H9 (cell line): ENCODE results near the gene TPD52L1. TPM values are rescaled to one million over a fixed set of nuclear protein-coding genes. Genes with fewer than 3 reads are reported as not detected.

Experiments used
- DNase-seq: peaks from one replicate; pipeline ENCODE4 v3.0.0-alpha.2; 2017
- H2AFZ ChIP-seq: one replicate; pipeline ENCODE4 v1.6.1; 2013; ENCODE audit warnings: mild to moderate bottlenecking, low read length, control low read depth, moderate library complexity
- H2AK5ac ChIP-seq: 2 replicates; pipeline ENCODE4 v1.6.1; 2013; ENCODE audit warnings: low read length, control low read depth, mixed read lengths; ENCODE audit not compliant: insufficient read length
- H2BK120ac ChIP-seq: one replicate; pipeline ENCODE4 v1.6.1; 2013; ENCODE audit warnings: low read depth, mild to moderate bottlenecking, low read length, control low read depth, inconsistent platforms; ENCODE audit not compliant: poor library complexity, severe bottlenecking
- H2BK12ac ChIP-seq: 2 replicates; pipeline ENCODE4 v1.6.1; 2013; ENCODE audit warnings: low read length, control low read depth, mixed read lengths, low read depth; ENCODE audit not compliant: insufficient read length
- H2BK15ac ChIP-seq: 2 replicates; pipeline ENCODE4 v1.6.1; 2013; ENCODE audit warnings: low read depth, low read length, control low read depth
- H2BK20ac ChIP-seq: one replicate; pipeline ENCODE4 v1.6.1; 2013; ENCODE audit warnings: low read depth, mild to moderate bottlenecking, low read length, control low read depth, inconsistent platforms; ENCODE audit not compliant: poor library complexity, severe bottlenecking
- H2BK5ac ChIP-seq: 2 replicates; pipeline ENCODE4 v1.6.1; 2013; ENCODE audit warnings: low read length, control low read depth, mixed read lengths; ENCODE audit not compliant: insufficient read length
- H3K14ac ChIP-seq: 2 replicates; pipeline ENCODE4 v1.6.1; 2013; ENCODE audit warnings: low read length, control low read depth; ENCODE audit not compliant: insufficient read depth
- H3K18ac ChIP-seq: 2 replicates; pipeline ENCODE4 v1.6.1; 2013; ENCODE audit warnings: low read depth, mild to moderate bottlenecking, mixed read lengths, low read length, control low read depth; ENCODE audit not compliant: insufficient read length
- H3K23ac ChIP-seq: 2 replicates; pipeline ENCODE4 v1.6.1; 2013; ENCODE audit warnings: low read length, control low read depth, mixed read lengths, low read depth; ENCODE audit not compliant: insufficient read length
- H3K23me2 ChIP-seq: 2 replicates; pipeline ENCODE4 v1.6.1; 2013; ENCODE audit warnings: low read depth, mild to moderate bottlenecking, mixed read lengths, low read length, control low read depth; ENCODE audit not compliant: insufficient read length, poor library complexity, severe bottlenecking
- H3K27ac ChIP-seq: 2 replicates; pipeline ENCODE4 v1.5.1; 2013; ENCODE audit warnings: low read length, control low read depth, mixed read lengths, low read depth; ENCODE audit not compliant: insufficient read length
- H3K27me3 ChIP-seq: 2 replicates; pipeline ENCODE4 v1.6.1; 2013; ENCODE audit warnings: low read length, control low read depth, inconsistent platforms; ENCODE audit not compliant: insufficient read depth
- H3K4ac ChIP-seq: 2 replicates; pipeline ENCODE4 v1.6.1; 2013; ENCODE audit warnings: low read depth, mild to moderate bottlenecking, control low read depth, inconsistent platforms, low read length, moderate library complexity
- H3K4me1 ChIP-seq: 2 replicates; pipeline ENCODE4 v1.6.1; 2013; ENCODE audit warnings: low read length, control low read depth, inconsistent platforms; ENCODE audit not compliant: insufficient read depth
- H3K4me2 ChIP-seq: 2 replicates; pipeline ENCODE4 v1.6.1; 2013; ENCODE audit warnings: low read length, control low read depth, mixed read lengths; ENCODE audit not compliant: insufficient read length, insufficient read depth
- H3K56ac ChIP-seq: 2 replicates; pipeline ENCODE4 v1.6.1; 2013; ENCODE audit warnings: low read depth, mild to moderate bottlenecking, mixed read lengths, low read length, control low read depth; ENCODE audit not compliant: insufficient read length
- H3K79me1 ChIP-seq: 2 replicates; pipeline ENCODE4 v1.6.1; 2013; ENCODE audit warnings: low read depth, mild to moderate bottlenecking, moderate library complexity, low read length, control low read depth, inconsistent platforms; ENCODE audit not compliant: insufficient read depth, poor library complexity, severe bottlenecking
- H3K79me2 ChIP-seq: 2 replicates; pipeline ENCODE4 v1.6.1; 2013; ENCODE audit warnings: low read length, control low read depth, inconsistent platforms; ENCODE audit not compliant: insufficient read depth
- H3K9ac ChIP-seq: 2 replicates; pipeline ENCODE4 v1.6.1; 2013; ENCODE audit warnings: low read length, control low read depth, mixed read lengths; ENCODE audit not compliant: insufficient read length; ENCODE audit errors: extremely low read depth
- H3K9me3 ChIP-seq: one replicate; pipeline ENCODE4 v1.6.1; 2013; ENCODE audit warnings: low read depth, low read length, inconsistent platforms; ENCODE audit not compliant: control insufficient read depth
- H3T11ph ChIP-seq: one replicate; pipeline ENCODE4 v1.6.1; 2013; ENCODE audit warnings: mild to moderate bottlenecking, low read length, control low read depth, inconsistent platforms
- H4K20me1 ChIP-seq: one replicate; pipeline ENCODE4 v1.6.1; 2013; ENCODE audit not compliant: control insufficient read depth, insufficient read length, insufficient read depth
- H4K5ac ChIP-seq: 2 replicates; pipeline ENCODE4 v1.6.1; 2013; ENCODE audit warnings: low read depth, mild to moderate bottlenecking, mixed read lengths, low read length, control low read depth; ENCODE audit not compliant: insufficient read length
- H4K8ac ChIP-seq: replicated peaks from 2 replicates; pipeline ENCODE4 v1.6.1; 2013; ENCODE audit warnings: low read length, control low read depth, mixed read lengths, low read depth; ENCODE audit not compliant: insufficient read length
- H4K91ac ChIP-seq: 2 replicates; pipeline ENCODE4 v1.6.1; 2013; ENCODE audit warnings: low read depth, mild to moderate bottlenecking, moderate library complexity, mixed read lengths, low read length, control low read depth; ENCODE audit not compliant: insufficient read length
- H3K27ac Mint-ChIP-seq, 3 experiments: 2 replicates in 2 of 3; 3 replicates in 1 of 3; pipeline ENCODE4 v1.8.0; 2020 to 2021; ENCODE audit warnings: mixed read lengths in 3 of 3, mild to moderate bottlenecking in 1 of 3, moderate library complexity in 1 of 3
- H3K27me3 Mint-ChIP-seq: 2 replicates; pipeline ENCODE4 v1.8.0; 2021; ENCODE audit warnings: low read depth, mild to moderate bottlenecking, moderate library complexity, mixed read lengths
- H3K36me3 Mint-ChIP-seq, 3 experiments: 2 replicates in 2 of 3; 3 replicates in 1 of 3; pipeline ENCODE4 v1.8.0; 2020 to 2021; ENCODE audit warnings: low read depth in 3 of 3, mixed read lengths in 3 of 3; ENCODE audit not compliant: insufficient read depth in 1 of 3
- H3K4me1 Mint-ChIP-seq, 2 experiments: 2 replicates each; pipeline ENCODE4 v1.8.0; 2020; ENCODE audit warnings: mixed read lengths in 2 of 2
- H3K4me3 Mint-ChIP-seq, 2 experiments: 2 replicates in 1 of 2; 3 replicates in 1 of 2; pipeline ENCODE4 v1.8.0; 2020 to 2021; ENCODE audit warnings: mild to moderate bottlenecking in 2 of 2, mixed read lengths in 2 of 2, moderate library complexity in 1 of 2
- H3K9me3 Mint-ChIP-seq, 2 experiments: 2 replicates in 1 of 2; 3 replicates in 1 of 2; pipeline ENCODE4 v1.8.0; 2020; ENCODE audit warnings: mild to moderate bottlenecking in 2 of 2, mixed read lengths in 2 of 2, moderate library complexity in 1 of 2
- CTCF ChIP-seq: fragments of 200-600 bp; sonication (generic); conservative IDR thresholded peaks from 3 replicates; pipeline ENCODE4 v1.8.0; 2021; ENCODE audit warnings: antibody characterized with exemption, mild to moderate bottlenecking
- WGBS: extraction: QIAGEN DNeasy Blood & Tissue Kit; methylation state at CpG from one replicate; pipeline ENCODE4 v1.1.7; 2013; ENCODE audit warnings: missing lambda C conversion rate, low lambda C conversion rate, mixed read lengths; ENCODE audit not compliant: insufficient read length; ENCODE audit errors: extremely low coverage; 5-methylcytosine and 5-hydroxymethylcytosine counted together
- total RNA-seq: library from RNA; stranded (reverse); gene quantifications from 2 replicates; pipeline ENCODE4 v1.2.1, GENCODE V29; 2021

TPD52L1 gene
- total RNA-seq, 1 experiment from 2014 or later: 6.6 TPM

GRCh38 chr6:125165776-125166175 is 12.2 kb downstream of the TPD52L1 start:
- Histone ChIP-seq H4K20me1 (no peaks in the 10 kb centered on the region), H3K23me2 (no peaks in the 10 kb centered on the region), H3K4me1 (no peaks in the 10 kb centered on the region), H3K56ac (no peak overlapping the region), H3K9ac (no peak overlapping the region), H3K4me2 (no peak overlapping the region), H4K8ac (no peak overlapping the region), H2BK5ac (no peak overlapping the region), H3K79me1 (no peaks in the 10 kb centered on the region), H3K79me2 (no peaks in the 10 kb centered on the region), H3K23ac (no peak overlapping the region), H3K27me3 (no peaks in the 10 kb centered on the region), H3T11ph (no peak overlapping the region), H2BK12ac (no peak overlapping the region), H3K9me3 (no peaks in the 10 kb centered on the region), H2BK15ac (no peak overlapping the region), H3K18ac (no peak overlapping the region), H3K27ac (no peak overlapping the region), H4K5ac (no peak overlapping the region), H3K4ac (no peak overlapping the region), H2AK5ac (no peak overlapping the region), H2BK120ac (no peak overlapping the region), H4K91ac (no peak overlapping the region), H2BK20ac (no peak overlapping the region), H2AFZ (no peak overlapping the region), H3K14ac (no peak overlapping the region)
- no peaks in the 10 kb centered on the region for H3K36me3 Mint-ChIP-seq
- peaks cover 0 to 3% of the 10 kb centered on the region in 2 experiments; a peak in 2 of 5 replicates for H3K9me3 Mint-ChIP-seq
- WGBS: no CpG with 5 or more reads among the region's 4 CpGs
- DNase-seq: no peak
- TF ChIP-seq CTCF: no peak
- H3K27ac Mint-ChIP-seq: no peak overlapping the region
- H3K4me1 Mint-ChIP-seq: no peaks in the 10 kb centered on the region
- H3K27me3 Mint-ChIP-seq: no peaks in the 10 kb centered on the region
- no peak overlapping the region for H3K4me3 Mint-ChIP-seq
